Body of pancreas (tissue), 4 donors: ENCODE data around the gene SAMD9.

ENCODE experiments used
- CTCF ChIP-seq, 7 experiments: fragments of 450-650 bp in 4 of 7; fragments of 200-600 bp in 3 of 7; sonication (generic) in 3 of 7; IDR thresholded peaks; one replicate each; pipeline ENCODE4 v1.5.1; 2016 to 2019; ENCODE audit warnings: antibody characterized with exemption in 7 of 7
- POLR2A ChIP-seq, 3 donors: fragments of 450-650 bp; IDR thresholded peaks; one replicate each; pipeline ENCODE4 v1.6.1; 2016; ENCODE audit warnings: antibody characterized with exemption in 3 of 3, mild to moderate bottlenecking in 2 of 3

GRCh38 chr7:93159490-93159889 lies 41.7 kb upstream of the SAMD9 start:
- TF ChIP-seq CTCF (IDR thresholded peaks at IDR 0.05) (no peak), POLR2A (IDR thresholded peaks at IDR 0.05) (no peak)
